DOHH2 (cell line): ENCODE measurements around the gene IFTAP.

Experiments used
- H3F3A ChIP-seq: fragments of 200-600 bp; sonication (generic), shearing (Covaris generic); 2 replicates; pipeline ENCODE4 v1.6.0; 2016; ENCODE audit warnings: antibody characterized with exemption, mild to moderate bottlenecking; ENCODE audit not compliant: control insufficient read depth, insufficient read depth
- H3K27ac ChIP-seq: fragments of 200-600 bp; sonication (generic); 2 replicates; pipeline ENCODE4 v1.5.1; 2014; ENCODE audit warnings: low read depth, mild to moderate bottlenecking, low read length, moderate library complexity
- H3K27me3 ChIP-seq: fragments of 200-600 bp; sonication (generic); 2 replicates; pipeline ENCODE4 v1.6.1; 2014; ENCODE audit warnings: mild to moderate bottlenecking, low read length, mixed read lengths; ENCODE audit not compliant: control insufficient read depth
- H3K36me3 ChIP-seq: fragments of 200-600 bp; sonication (generic); 2 replicates; pipeline ENCODE4 v1.6.1; 2014; ENCODE audit warnings: mild to moderate bottlenecking, low read length, moderate library complexity, mixed read lengths; ENCODE audit not compliant: control insufficient read depth
- H3K4me1 ChIP-seq: fragments of 200-600 bp; sonication (generic); 2 replicates; pipeline ENCODE4 v1.6.1; 2014; ENCODE audit warnings: mild to moderate bottlenecking, low read length, mixed read lengths; ENCODE audit not compliant: control insufficient read depth
- H3K4me2 ChIP-seq: fragments of 200-600 bp; sonication (generic); 2 replicates; pipeline ENCODE4 v1.6.0; 2014; ENCODE audit warnings: mild to moderate bottlenecking, low read length, moderate library complexity
- H3K4me3 ChIP-seq: fragments of 200-600 bp; sonication (generic); 2 replicates; pipeline ENCODE4 v1.5.1; 2014; ENCODE audit warnings: mild to moderate bottlenecking, low read length, mixed read lengths
- H3K79me2 ChIP-seq: fragments of 200-600 bp; sonication (generic); 2 replicates; pipeline ENCODE4 v1.6.1; 2014; ENCODE audit warnings: mild to moderate bottlenecking, low read length, mixed read lengths; ENCODE audit not compliant: control insufficient read depth
- H3K9me2 ChIP-seq: fragments of 200-600 bp; sonication (generic); replicated peaks from 2 replicates; pipeline ENCODE4 v1.6.1; 2014; ENCODE audit warnings: mild to moderate bottlenecking, low read length, mixed read lengths; ENCODE audit not compliant: control insufficient read depth
- H3K9me3 ChIP-seq: fragments of 200-600 bp; sonication (generic); 2 replicates; pipeline ENCODE4 v1.6.1; 2014; ENCODE audit warnings: antibody characterized with exemption, low read length, mixed read lengths; ENCODE audit not compliant: control insufficient read depth, insufficient read depth
- H4K20me1 ChIP-seq: fragments of 200-600 bp; sonication (generic); 2 replicates; pipeline ENCODE4 v1.6.0; 2014; ENCODE audit warnings: low read depth, mild to moderate bottlenecking, antibody characterized with exemption, low read length, moderate library complexity; ENCODE audit not compliant: control insufficient read depth, insufficient read depth
- EZH2phosphoT487 ChIP-seq: fragments of 200-600 bp; sonication (generic); IDR thresholded peaks from 2 replicates; pipeline ENCODE4 v1.6.1; 2017; ENCODE audit warnings: borderline replicate concordance, mild to moderate bottlenecking, antibody characterized with exemption, low read length, moderate library complexity, mixed read lengths
- TF ChIP-seq, protein P1 (sequence below): fragments of 200-600 bp; sonication (generic); IDR thresholded peaks from one replicate; pipeline ENCODE4 v1.5.1; 2014; ENCODE audit warnings: antibody characterized with exemption, mild to moderate bottlenecking, low read depth, low read length; ENCODE audit not compliant: poor library complexity, severe bottlenecking

Gene IFTAP

DNA sequence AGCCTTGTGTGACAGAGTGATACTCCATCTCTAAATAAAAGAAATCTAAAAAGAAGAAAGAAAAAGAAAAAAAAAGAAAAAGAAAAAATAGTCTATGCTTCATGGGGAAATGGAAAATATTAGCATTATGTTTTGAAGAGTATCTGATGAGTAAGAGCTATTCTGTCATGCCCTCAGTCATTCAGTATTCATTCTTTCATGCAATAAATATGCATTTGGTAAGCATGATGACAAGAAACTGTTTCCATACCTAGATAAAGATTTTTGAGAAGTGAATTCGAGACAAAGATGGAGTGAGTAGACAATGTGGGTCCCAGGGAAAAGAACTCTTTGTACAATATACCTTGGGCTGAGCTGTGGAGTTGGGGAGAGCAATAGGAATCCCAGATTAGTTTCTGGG lies 6.2 kb upstream of the IFTAP start:
- TF ChIP-seq, protein P1, sequence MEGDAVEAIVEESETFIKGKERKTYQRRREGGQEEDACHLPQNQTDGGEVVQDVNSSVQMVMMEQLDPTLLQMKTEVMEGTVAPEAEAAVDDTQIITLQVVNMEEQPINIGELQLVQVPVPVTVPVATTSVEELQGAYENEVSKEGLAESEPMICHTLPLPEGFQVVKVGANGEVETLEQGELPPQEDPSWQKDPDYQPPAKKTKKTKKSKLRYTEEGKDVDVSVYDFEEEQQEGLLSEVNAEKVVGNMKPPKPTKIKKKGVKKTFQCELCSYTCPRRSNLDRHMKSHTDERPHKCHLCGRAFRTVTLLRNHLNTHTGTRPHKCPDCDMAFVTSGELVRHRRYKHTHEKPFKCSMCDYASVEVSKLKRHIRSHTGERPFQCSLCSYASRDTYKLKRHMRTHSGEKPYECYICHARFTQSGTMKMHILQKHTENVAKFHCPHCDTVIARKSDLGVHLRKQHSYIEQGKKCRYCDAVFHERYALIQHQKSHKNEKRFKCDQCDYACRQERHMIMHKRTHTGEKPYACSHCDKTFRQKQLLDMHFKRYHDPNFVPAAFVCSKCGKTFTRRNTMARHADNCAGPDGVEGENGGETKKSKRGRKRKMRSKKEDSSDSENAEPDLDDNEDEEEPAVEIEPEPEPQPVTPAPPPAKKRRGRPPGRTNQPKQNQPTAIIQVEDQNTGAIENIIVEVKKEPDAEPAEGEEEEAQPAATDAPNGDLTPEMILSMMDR = no peak
- TF ChIP-seq EZH2phosphoT487 = no peak
- Histone ChIP-seq H4K20me1 (no peaks in the 10 kb centered on the region), H3K36me3 (no peaks in the 10 kb centered on the region), H3K9me3 (no peaks in the 10 kb centered on the region), H3K4me1 (no peaks in the 10 kb centered on the region), H3F3A (no peaks in the 10 kb centered on the region), H3K79me2 (no peaks in the 10 kb centered on the region), H3K4me2 (no peak overlapping the region), H3K27me3 (no peaks in the 10 kb centered on the region), H3K4me3 (no peak overlapping the region), H3K9me2 (no peaks in the 10 kb centered on the region), H3K27ac (no peak overlapping the region)

DNA sequence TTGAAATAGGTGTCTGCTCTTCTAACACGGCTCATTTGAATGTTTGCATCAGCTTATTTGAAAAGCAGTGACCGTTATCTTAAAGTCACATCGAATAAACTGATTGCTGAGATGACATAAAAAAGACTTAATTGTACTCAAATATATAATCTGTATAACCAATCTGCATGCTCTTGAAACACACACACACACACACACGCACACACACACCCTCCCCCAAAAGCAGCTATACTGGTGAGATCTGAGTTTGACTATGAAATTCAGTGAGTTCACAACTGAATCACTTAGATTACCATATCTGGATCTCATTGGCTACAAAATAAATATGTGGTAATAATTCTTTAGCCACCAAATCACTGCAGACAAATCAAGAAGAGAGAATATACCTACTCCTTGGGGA lies 3.8 kb upstream of the IFTAP start:
- Histone ChIP-seq H3K79me2 (no peaks in the 10 kb centered on the region), H3K4me2 (no peak overlapping the region), H3K9me3 (no peaks in the 10 kb centered on the region), H3K4me1 (no peaks in the 10 kb centered on the region), H3K36me3 (no peaks in the 10 kb centered on the region), H3K4me3 (no peak overlapping the region), H3K9me2 (no peaks in the 10 kb centered on the region), H3K27ac (no peak overlapping the region), H3F3A (no peaks in the 10 kb centered on the region), H3K27me3 (no peaks in the 10 kb centered on the region), H4K20me1 (no peaks in the 10 kb centered on the region)
- TF ChIP-seq, protein P1 = no peak
- TF ChIP-seq EZH2phosphoT487 = no peak

DNA sequence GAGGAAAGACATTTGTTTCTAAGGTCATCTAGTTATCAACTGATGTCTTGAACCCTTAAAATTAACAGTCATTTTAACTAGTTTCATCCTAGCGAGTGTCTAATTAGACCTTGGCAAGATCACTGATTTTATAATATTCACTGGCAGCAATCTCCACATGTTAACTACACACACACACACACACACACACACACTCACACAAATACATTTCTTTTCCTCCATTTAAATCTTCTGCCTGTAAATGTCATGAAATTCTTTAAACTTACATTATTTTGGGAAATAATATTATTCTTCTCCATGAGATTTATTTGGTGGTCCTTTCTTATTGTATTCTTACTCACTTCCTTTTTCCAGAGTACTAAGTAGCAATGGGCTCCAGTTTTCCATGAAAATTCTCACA lies 2.9 kb upstream of the IFTAP start:
- no peak overlapping the region for H3K4me3 ChIP-seq
- no peak overlapping the region for H3K4me2 ChIP-seq
- no peaks in the 10 kb centered on the region for H4K20me1 ChIP-seq
- no peaks in the 10 kb centered on the region for H3K36me3 ChIP-seq
- H3K9me2 ChIP-seq = no peaks in the 10 kb centered on the region
- no peaks in the 10 kb centered on the region for H3F3A ChIP-seq
- TF ChIP-seq, protein P1 = no peak
- TF ChIP-seq EZH2phosphoT487 = no peak
- H3K9me3 ChIP-seq = no peaks in the 10 kb centered on the region
- H3K27ac ChIP-seq = no peak overlapping the region
- H3K27me3 ChIP-seq = no peaks in the 10 kb centered on the region
- H3K79me2 ChIP-seq = no peaks in the 10 kb centered on the region
- no peaks in the 10 kb centered on the region for H3K4me1 ChIP-seq

DNA sequence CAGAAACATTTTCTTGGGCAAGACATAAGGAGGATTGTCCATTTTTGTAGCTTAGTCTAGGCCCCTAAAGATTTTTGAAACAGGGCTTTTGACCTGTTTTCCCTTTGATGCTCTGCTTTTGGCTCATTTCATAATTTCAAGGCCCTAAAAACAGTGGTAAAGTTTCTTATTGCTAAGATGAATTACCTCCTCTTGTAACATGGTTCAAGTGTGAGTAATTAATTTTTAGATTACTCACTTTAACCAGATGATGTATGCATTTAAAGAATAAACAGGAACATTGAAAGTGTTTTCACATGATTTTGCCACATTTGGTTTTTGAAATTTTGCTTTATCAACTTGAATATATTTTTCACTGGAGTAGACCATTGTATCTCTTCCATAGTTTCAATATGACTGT lies 2.6 kb downstream of the IFTAP start:
- no peak overlapping the region for H3K4me2 ChIP-seq
- H3K27ac ChIP-seq = no peak overlapping the region
- H4K20me1 ChIP-seq = no peaks in the 10 kb centered on the region
- H3K36me3 ChIP-seq = no peaks in the 10 kb centered on the region
- no peaks in the 10 kb centered on the region for H3K4me1 ChIP-seq
- H3K9me3 ChIP-seq = no peaks in the 10 kb centered on the region
- no peaks in the 10 kb centered on the region for H3K9me2 ChIP-seq
- H3K27me3 ChIP-seq = no peaks in the 10 kb centered on the region
- no peaks in the 10 kb centered on the region for H3F3A ChIP-seq
- no peaks in the 10 kb centered on the region for H3K79me2 ChIP-seq
- TF ChIP-seq EZH2phosphoT487 = no peak
- TF ChIP-seq, protein P1 = no peak
- no peak overlapping the region for H3K4me3 ChIP-seq
